ENCODE data around the gene FBXO21. TPM values are rescaled to one million over a fixed set of nuclear protein-coding genes. Genes with fewer than 3 reads are reported as not detected.

The FBXO21 gene
- total and polyA plus RNA-seq, 2 donors (not counting 1 experiment from before 2014, with no cell fraction given): 28.2 to 55.7 TPM

DNA sequence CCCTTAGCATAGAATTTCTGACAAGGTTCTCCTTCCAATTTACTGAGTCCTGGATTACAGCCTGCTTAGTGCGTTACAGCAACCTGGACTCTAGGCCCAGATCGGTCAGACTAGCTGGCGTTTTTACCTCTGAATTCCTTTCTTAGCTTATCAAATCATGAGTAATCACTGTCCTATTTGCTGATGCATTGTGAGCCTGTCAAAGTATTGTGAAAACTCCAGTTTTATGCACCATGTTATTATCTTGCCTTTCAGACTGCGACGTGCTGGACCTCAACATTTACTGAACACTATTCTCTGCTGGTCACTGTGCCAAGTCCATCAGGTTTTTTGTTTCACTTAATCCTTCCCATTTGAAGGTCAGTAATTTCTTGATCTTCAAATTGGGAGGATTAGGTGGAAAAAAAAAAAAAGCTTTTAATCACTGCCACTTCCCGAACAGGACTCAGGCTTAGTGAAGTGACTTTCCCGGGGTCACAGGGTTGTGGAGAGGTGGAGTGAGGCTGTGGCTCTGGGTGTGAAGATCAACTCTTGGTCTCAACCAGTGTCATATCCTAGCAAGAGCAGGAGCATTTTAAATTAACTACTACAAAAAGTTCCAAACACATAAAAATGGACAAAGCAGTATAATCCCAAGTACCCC, 31.2 kb downstream of the FBXO21 start:
- Mint-ChIP-seq H3K27ac (no peak overlapping the region), H3K4me3 (no peak overlapping the region), H3K27me3 (no peaks in the 10 kb centered on the region), H3K9me3 (ENCODE audit: insufficient read depth) (no peaks in the 10 kb centered on the region), H3K4me1 (peaks cover 4% of the 10 kb centered on the region)
- Histone ChIP-seq H3K9ac (ENCODE audit: low read length) (no peak overlapping the region), H4K20me1 (ENCODE audit: control insufficient read depth, insufficient read depth, low read length, poor library complexity, severe bottlenecking) (peaks cover 11% of the 10 kb centered on the region), H3K79me2 (ENCODE audit: control insufficient read depth, insufficient read depth, low read length) (no peaks in the 10 kb centered on the region), H3K4me3 (ENCODE audit: control extremely low read depth in 1 of 5, extremely low read depth in 1 of 5, insufficient read depth in 1 of 5, low read depth in 2 of 5, low read length in 4 of 5) (no peak overlapping the region), H3K9me3 (ENCODE audit: control extremely low read depth in 1 of 3, control insufficient read depth in 2 of 3, insufficient read depth in 1 of 3, low read length in 2 of 3) (no peaks in the 10 kb centered on the region), H3K4me1 (ENCODE audit: control insufficient read depth in 2 of 2, insufficient read depth in 2 of 2, low read length in 2 of 2) (no peaks in the 10 kb centered on the region), H3K27me3 (replicated peaks in 1 of 4; ENCODE audit: control extremely low read depth in 1 of 4, control insufficient read depth in 3 of 4, insufficient read depth in 4 of 4, low read length in 3 of 4) (no peaks in the 10 kb centered on the region), H2AFZ (ENCODE audit: insufficient read depth, low read depth, low read length, poor library complexity, severe bottlenecking) (no peak overlapping the region), H3K4me2 (replicated peaks; ENCODE audit: low read depth, low read length, poor library complexity, severe bottlenecking) (no peak overlapping the region), H3K27ac (ENCODE audit: low read length in 2 of 2) (no peak overlapping the region), H3K36me3 (replicated peaks in 1 of 2; ENCODE audit: control extremely low read depth in 1 of 2, control insufficient read depth in 1 of 2, extremely low read depth in 1 of 2, insufficient read depth in 2 of 2, low read length in 1 of 2) (peaks cover 0 to 93% of the 10 kb centered on the region in 2 experiments)
- DNase-seq (no peak), ATAC-seq (ENCODE audit: low read depth) (no peak)
- ChIA-PET POLR2A (no interaction called here), CTCF (no interaction called here)
- intact Hi-C loops (cut with micrococcal nuclease): no loop called here
- WGBS (ENCODE audit: insufficient coverage): 100% methylated on average over 2 of the region's 7 CpGs
- TF ChIP-seq, protein P1, sequence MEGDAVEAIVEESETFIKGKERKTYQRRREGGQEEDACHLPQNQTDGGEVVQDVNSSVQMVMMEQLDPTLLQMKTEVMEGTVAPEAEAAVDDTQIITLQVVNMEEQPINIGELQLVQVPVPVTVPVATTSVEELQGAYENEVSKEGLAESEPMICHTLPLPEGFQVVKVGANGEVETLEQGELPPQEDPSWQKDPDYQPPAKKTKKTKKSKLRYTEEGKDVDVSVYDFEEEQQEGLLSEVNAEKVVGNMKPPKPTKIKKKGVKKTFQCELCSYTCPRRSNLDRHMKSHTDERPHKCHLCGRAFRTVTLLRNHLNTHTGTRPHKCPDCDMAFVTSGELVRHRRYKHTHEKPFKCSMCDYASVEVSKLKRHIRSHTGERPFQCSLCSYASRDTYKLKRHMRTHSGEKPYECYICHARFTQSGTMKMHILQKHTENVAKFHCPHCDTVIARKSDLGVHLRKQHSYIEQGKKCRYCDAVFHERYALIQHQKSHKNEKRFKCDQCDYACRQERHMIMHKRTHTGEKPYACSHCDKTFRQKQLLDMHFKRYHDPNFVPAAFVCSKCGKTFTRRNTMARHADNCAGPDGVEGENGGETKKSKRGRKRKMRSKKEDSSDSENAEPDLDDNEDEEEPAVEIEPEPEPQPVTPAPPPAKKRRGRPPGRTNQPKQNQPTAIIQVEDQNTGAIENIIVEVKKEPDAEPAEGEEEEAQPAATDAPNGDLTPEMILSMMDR (IDR thresholded peaks at IDR 0.05): no peak
- TF ChIP-seq EZH2 (IDR thresholded peaks at IDR 0.05; ENCODE audit: borderline replicate concordance, insufficient read depth, low read depth, low read length, poor library complexity, severe bottlenecking): no peak

DNA sequence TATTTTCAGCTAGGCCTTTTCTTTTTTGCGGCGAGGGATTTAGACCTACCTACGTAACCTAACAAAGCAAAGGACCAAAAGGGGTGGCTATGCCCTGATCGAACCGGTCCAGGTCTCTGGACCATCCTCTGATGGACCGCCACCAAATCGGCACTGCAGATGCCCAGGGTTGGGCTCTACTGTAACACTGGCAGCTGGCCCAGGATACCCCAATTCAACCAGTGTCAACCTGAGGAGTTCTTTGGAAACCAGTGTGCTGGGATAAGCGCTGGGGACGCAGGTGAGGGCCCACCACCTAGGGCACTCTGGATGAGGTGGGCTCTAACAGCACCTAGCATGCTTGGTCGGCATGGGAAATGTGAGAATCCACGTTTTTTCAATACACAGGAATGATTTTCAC, 32.2 kb downstream of the FBXO21 start:
- Mint-ChIP-seq H3K4me1 (peaks cover 5% of the 10 kb centered on the region), H3K27me3 (no peaks in the 10 kb centered on the region), H3K9me3 (ENCODE audit: insufficient read depth) (no peaks in the 10 kb centered on the region), H3K4me3 (no peak overlapping the region), H3K27ac (no peak overlapping the region)
- Histone ChIP-seq H2AFZ (ENCODE audit: insufficient read depth, low read depth, low read length, poor library complexity, severe bottlenecking) (no peak overlapping the region), H3K36me3 (replicated peaks in 1 of 2; ENCODE audit: control extremely low read depth in 1 of 2, control insufficient read depth in 1 of 2, extremely low read depth in 1 of 2, insufficient read depth in 2 of 2, low read length in 1 of 2) (peaks cover 0 to 94% of the 10 kb centered on the region in 2 experiments), H3K27me3 (replicated peaks in 1 of 4; ENCODE audit: control extremely low read depth in 1 of 4, control insufficient read depth in 3 of 4, insufficient read depth in 4 of 4, low read length in 3 of 4) (no peaks in the 10 kb centered on the region), H3K4me1 (ENCODE audit: control insufficient read depth in 2 of 2, insufficient read depth in 2 of 2, low read length in 2 of 2) (no peaks in the 10 kb centered on the region), H3K4me3 (ENCODE audit: control extremely low read depth in 1 of 5, extremely low read depth in 1 of 5, insufficient read depth in 1 of 5, low read depth in 2 of 5, low read length in 4 of 5) (no peak overlapping the region), H3K27ac (ENCODE audit: low read length in 2 of 2) (no peak overlapping the region), H3K79me2 (ENCODE audit: control insufficient read depth, insufficient read depth, low read length) (no peaks in the 10 kb centered on the region), H3K9me3 (ENCODE audit: control extremely low read depth in 1 of 3, control insufficient read depth in 2 of 3, insufficient read depth in 1 of 3, low read length in 2 of 3) (no peaks in the 10 kb centered on the region), H3K9ac (ENCODE audit: low read length) (no peak overlapping the region), H4K20me1 (ENCODE audit: control insufficient read depth, insufficient read depth, low read length, poor library complexity, severe bottlenecking) (peaks cover 11% of the 10 kb centered on the region), H3K4me2 (replicated peaks; ENCODE audit: low read depth, low read length, poor library complexity, severe bottlenecking) (no peak overlapping the region)
- TF ChIP-seq EZH2 (IDR thresholded peaks at IDR 0.05; ENCODE audit: borderline replicate concordance, insufficient read depth, low read depth, low read length, poor library complexity, severe bottlenecking): no peak
- TF ChIP-seq, protein P1 (IDR thresholded peaks at IDR 0.05): no peak
- 97% methylated on average over 11 of the region's 11 CpGs for WGBS (ENCODE audit: insufficient coverage)
- intact Hi-C loops (cut with micrococcal nuclease): no loop called here
- DNase-seq (no peak), ATAC-seq (ENCODE audit: low read depth) (no peak)
- CTCF ChIA-PET: no interaction called here
- POLR2A ChIA-PET: no interaction called here
